K562 (cell line): ENCODE results near the gene FBXW11. TPM values are rescaled to one million over a fixed set of nuclear protein-coding genes. Genes with fewer than 3 reads are reported as not detected.

Experiments
- ARNT ChIP-seq, 2 experiments: fragments of 450-650 bp; IDR thresholded peaks; 2 replicates each; pipeline ENCODE4 v1.6.1; 2016; ENCODE audit warnings: mild to moderate bottlenecking in 1 of 2
- CBX2 ChIP-seq: fragments of 200-600 bp; sonication (generic); IDR thresholded peaks from one replicate; pipeline ENCODE4 v1.6.1; 2012; ENCODE audit warnings: mild to moderate bottlenecking, low read length, inconsistent platforms; ENCODE audit not compliant: insufficient read depth, poor library complexity, severe bottlenecking
- CREB1 ChIP-seq, 2 experiments: sonication (generic) in 1 of 2; formaldehyde crosslinking in 1 of 2; IDR thresholded peaks; 2 replicates each; pipeline versions ENCODE4 v1.6.1 to v1.8.0; 2012 to 2022; ENCODE audit warnings: inconsistent platforms in 1 of 2, mild to moderate bottlenecking in 1 of 2, missing genetic modification reagents in 1 of 2, moderate library complexity in 1 of 2
- ELF4 ChIP-seq: fragments of 450-650 bp; formaldehyde crosslinking; IDR thresholded peaks from 2 replicates; pipeline ENCODE4 v1.4.0; 2022; ENCODE audit warnings: missing genetic modification characterization
- GATAD2A ChIP-seq: fragments of 450-650 bp; IDR thresholded peaks from 2 replicates; pipeline ENCODE4 v1.6.1; 2017
- HCFC1 ChIP-seq: IDR thresholded peaks from 2 replicates; pipeline ENCODE4 v1.6.1; 2012; ENCODE audit warnings: low read depth, low read length, improper control_type of control experiment
- HMG20A ChIP-seq: fragments of 450-650 bp; formaldehyde crosslinking; conservative IDR thresholded peaks from 2 replicates; pipeline ENCODE4 v1.4.0; 2020; ENCODE audit warnings: mild to moderate bottlenecking, mixed read lengths
- HNRNPUL1 ChIP-seq: fragments of 200-400 bp; formaldehyde crosslinking; IDR thresholded peaks from 2 replicates; pipeline ENCODE4 v1.6.1; 2017; ENCODE audit warnings: low read length
- PATZ1 ChIP-seq: fragments of 250-450 bp; sonication (Bioruptor Pico); IDR thresholded peaks from 2 replicates; pipeline ENCODE4 v1.5.0; 2020; ENCODE audit warnings: mild to moderate bottlenecking, borderline replicate concordance
- RBM25 ChIP-seq: fragments of 200-400 bp; formaldehyde crosslinking; IDR thresholded peaks from 2 replicates; pipeline ENCODE4 v1.6.1; 2018; ENCODE audit warnings: low read length, low read depth, moderate library complexity; ENCODE audit not compliant: severe bottlenecking
- SP1 ChIP-seq: sonication (generic); formaldehyde crosslinking; IDR thresholded peaks from 2 replicates; pipeline ENCODE4 v1.8.1; 2022; ENCODE audit warnings: mild to moderate bottlenecking, missing genetic modification reagents
- TBL1XR1 ChIP-seq, 2 experiments: IDR thresholded peaks; 2 replicates each; pipeline ENCODE4 v1.6.1; 2012; ENCODE audit warnings: improper control_type of control experiment in 2 of 2, low read length in 2 of 2, mild to moderate bottlenecking in 1 of 2
- XRCC3 ChIP-seq: fragments of 450-650 bp; IDR thresholded peaks from 2 replicates; pipeline ENCODE4 v1.6.1; 2017; ENCODE audit warnings: mild to moderate bottlenecking, moderate library complexity
- YY1 ChIP-seq, 3 experiments: IDR thresholded peaks; 2 replicates each; pipeline ENCODE4 v1.6.1; 2011; ENCODE audit warnings: low read length in 2 of 3, mild to moderate bottlenecking in 2 of 3, moderate library complexity in 2 of 3, borderline replicate concordance in 1 of 3, control low read depth in 1 of 3, low read depth in 1 of 3; ENCODE audit not compliant: insufficient read depth in 3 of 3, insufficient replicate concordance in 2 of 3, control insufficient read depth in 1 of 3, insufficient read length in 1 of 3; ENCODE audit errors: extremely low read depth in 1 of 3
- ZBTB17 ChIP-seq: fragments of 450-650 bp; formaldehyde crosslinking; IDR thresholded peaks from 2 replicates; pipeline ENCODE4 v1.4.0; 2020; ENCODE audit warnings: mild to moderate bottlenecking
- ZFP91 ChIP-seq: sonication (generic); formaldehyde crosslinking; IDR thresholded peaks from 2 replicates; pipeline ENCODE4 v1.8.0; 2022; ENCODE audit warnings: mild to moderate bottlenecking, missing genetic modification reagents
- ZNF3 ChIP-seq: fragments of 250-450 bp; sonication (Bioruptor Pico); IDR thresholded peaks from 2 replicates; pipeline ENCODE4 v1.5.0; 2021; ENCODE audit warnings: mild to moderate bottlenecking, moderate library complexity
- ZNF445 ChIP-seq: fragments of 250-450 bp; sonication (Bioruptor Pico); IDR thresholded peaks from 2 replicates; pipeline ENCODE4 v1.4.0; 2020; ENCODE audit warnings: low read depth, mild to moderate bottlenecking, moderate library complexity
- polyA plus RNA-seq, 8 experiments: library from polyadenylated mRNA; depleted of rRNA in 4 of 8; stranded (reverse) in 5 of 8; unstranded in 3 of 8; fragments of >200 nt; fragmentation: Nextera tagmentation in 2 of 8; fragmentation: Illumina TruSeq in 1 of 8; extraction: Ambion mirVana in 2 of 8; extraction: Trizol in 1 of 8; gene quantifications; 2 replicates each; pipeline versions ENCODE4 v1.2.1 to v1.2.3, GENCODE V29; 2011 to 2014; ENCODE audit warnings: inconsistent platforms in 1 of 8, missing spikeins in 1 of 8
- total RNA-seq, 7 experiments: library from RNA; depleted of rRNA in 6 of 7; stranded (reverse); fragments of >200 nt in 6 of 7; fragmentation: Illumina TruSeq in 2 of 7; extraction: Trizol in 2 of 7; gene quantifications; 2 replicates each; pipeline versions ENCODE4 v1.2.1 to v1.2.3, GENCODE V29; 2011 to 2021; ENCODE audit warnings: low replicate concordance in 1 of 7

FBXW11 gene
- total and polyA plus RNA-seq, 9 of the 15 experiments (the other 6 are each of a cell fraction or from before 2014, with no cell fraction given) = 3.0 to 28.6 (median 23.6) TPM

- no peak for TF ChIP-seq PATZ1 (CRISPR knock-in tag)
- no peak for TF ChIP-seq ZNF445 (CRISPR knock-in tag)
- no peak for TF ChIP-seq CBX2
- no peak for TF ChIP-seq ZFP91 (CRISPR knock-in tag)
- no peak for TF ChIP-seq ZBTB17 (CRISPR knock-in tag)
- TF ChIP-seq SP1 (CRISPR knock-in tag) = no peak
- no peak for TF ChIP-seq ZNF3 (CRISPR knock-in tag)
- no peak for TF ChIP-seq HCFC1
- no peak for TF ChIP-seq HMG20A (CRISPR knock-in tag)
- no peak for TF ChIP-seq RBM25
- TF ChIP-seq ELF4 = no peak
- TF ChIP-seq XRCC3 = 0 out of 2 replicates have a peak, but pooled peaks have one; percentile 80
- TF ChIP-seq YY1 (IDR thresholded peaks at IDR 0.05; ENCODE audit: borderline replicate concordance in 1 of 3, control insufficient read depth in 1 of 3, extremely low read depth in 1 of 3, insufficient read depth in 3 of 3, insufficient read length in 1 of 3, insufficient replicate concordance in 2 of 3, low read depth in 1 of 3, low read length in 2 of 3) = no peak
- no peak for TF ChIP-seq CREB1 (IDR thresholded peaks at IDR 0.05)
- TF ChIP-seq CREB1 (CRISPR knock-in tag; IDR thresholded peaks at IDR 0.05) = no peak
- TF ChIP-seq ARNT (IDR thresholded peaks at IDR 0.05) = peak in 1 of 2 experiments; percentile 56; a peak in 1 of 4 replicates
- TF ChIP-seq TBL1XR1 (IDR thresholded peaks at IDR 0.05; ENCODE audit: low read length in 2 of 2) = no peak
- no peak for TF ChIP-seq HNRNPUL1
- no peak for TF ChIP-seq GATAD2A
Measured at GRCh38 chr5:171979606-171980005, 26.8 kb downstream of the FBXW11 start (continued).
